GM12891 (cell line): Measurements from ENCODE around the gene UQCC2.

ENCODE experiments used
- POLR2A ChIP-seq: IDR thresholded peaks from 2 replicates; pipeline ENCODE4 v1.6.1; 2011; ENCODE audit warnings: low read depth, low read length, control low read depth
- POLR2AphosphoS5 ChIP-seq: IDR thresholded peaks from 2 replicates; pipeline ENCODE4 v1.6.1; 2011; ENCODE audit warnings: low read depth, low read length, control low read depth
- POU2F2 ChIP-seq: IDR thresholded peaks from 2 replicates; pipeline ENCODE4 v1.6.1; 2011; ENCODE audit warnings: low read depth, mild to moderate bottlenecking, control low read depth, low read length, moderate library complexity
- SPI1 ChIP-seq: IDR thresholded peaks from 2 replicates; pipeline ENCODE4 v1.6.1; 2011; ENCODE audit warnings: low read depth, low read length, control low read depth

GRCh38 chr6:33742092-33742491 lies 30.6 kb upstream of the UQCC2 start:
- TF ChIP-seq POLR2A (no peak), POLR2AphosphoS5 (no peak), SPI1 (no peak), POU2F2 (no peak)
